ENCODE results near the gene GSTT2. TPM values are rescaled to one million over a fixed set of nuclear protein-coding genes. Genes with fewer than 3 reads are reported as not detected.
A peak's percentile ranks its signal among the peaks of the same experiment; 100 is the strongest.

Gene GSTT2
- total and polyA plus RNA-seq, 9 of the 15 experiments (the other 6 are each of a cell fraction or from before 2014, with no cell fraction given): not detected

GRCh38 chr22:24027991-24028390 is 48.1 kb downstream of the GSTT2 start:
- peaks cover 91% of the 10 kb centered on the region for H3K79me2 ChIP-seq (ENCODE audit: control insufficient read depth, insufficient read depth, low read length)
- no peak for FAIRE-seq
- TF ChIP-seq LCOR (CRISPR knock-in tag; IDR thresholded peaks at IDR 0.05): no peak
- TF ChIP-seq SMARCA4 (IDR thresholded peaks at IDR 0.05): no peak
- peak; percentile 38 for TF ChIP-seq ZNF316 (IDR thresholded peaks at IDR 0.05)
- 0 out of 2 replicates have a peak, but pooled peaks have one; percentile 23 for TF ChIP-seq C11orf30 (IDR thresholded peaks at IDR 0.05; ENCODE audit: low read depth)
- H2AFZ ChIP-seq (ENCODE audit: low read depth, low read length): no peak overlapping the region
- ATAC-seq: no peak
- ChIA-PET POLR2A (no interaction called here), CTCF (ENCODE audit: low intra/inter-chr PET ratio) (no interaction called here)
- 50% methylated on average over 2 of the region's 2 CpGs for WGBS (ENCODE audit: insufficient coverage, low coverage, missing lambda C conversion rate)
- H3K9me1 ChIP-seq (ENCODE audit: control insufficient read depth, insufficient read depth, low read length): no peaks in the 10 kb centered on the region
- in situ Hi-C loops (cut with MboI): no loop called here
- H3K27me3 ChIP-seq (ENCODE audit: control insufficient read depth in 2 of 2, insufficient read depth in 2 of 2, low read length in 2 of 2): no peaks in the 10 kb centered on the region
- H3K4me2 ChIP-seq (ENCODE audit: insufficient read depth, low read length): no peak overlapping the region
- H3K9ac ChIP-seq (ENCODE audit: insufficient read depth in 1 of 2, low read depth in 2 of 2, low read length in 2 of 2): no peak overlapping the region
- H3K4me3 ChIP-seq: no peak overlapping the region
- DNase-seq (ENCODE audit: extremely low read depth in 1 of 4, low spot score in 3 of 4): no peak
- no peak overlapping the region for H3K27ac ChIP-seq (ENCODE audit: extremely low read depth, low read depth, low read length)
- H3K36me3 ChIP-seq (ENCODE audit: control insufficient read depth, insufficient read depth, low read length): peaks cover 8% of the 10 kb centered on the region; the same call in 1 of the 3 replicates
- peaks cover 10% of the 10 kb centered on the region for H4K20me1 ChIP-seq (replicated peaks; ENCODE audit: control insufficient read depth, insufficient read depth, low read length)
- no peaks in the 10 kb centered on the region for H3K9me3 ChIP-seq (replicated peaks; ENCODE audit: control insufficient read depth, insufficient read depth, low read depth, low read length)
- intact Hi-C loops (cut with micrococcal nuclease): no loop called here
- no TSS peak for BruUV-seq (replicated peaks)
- no peaks in the 10 kb centered on the region; a peak in 3 of 5 replicates for H3K4me1 ChIP-seq (replicated peaks in 1 of 2; ENCODE audit: control insufficient read depth in 2 of 2, insufficient read depth in 2 of 2, low read length in 2 of 2)

DNA sequence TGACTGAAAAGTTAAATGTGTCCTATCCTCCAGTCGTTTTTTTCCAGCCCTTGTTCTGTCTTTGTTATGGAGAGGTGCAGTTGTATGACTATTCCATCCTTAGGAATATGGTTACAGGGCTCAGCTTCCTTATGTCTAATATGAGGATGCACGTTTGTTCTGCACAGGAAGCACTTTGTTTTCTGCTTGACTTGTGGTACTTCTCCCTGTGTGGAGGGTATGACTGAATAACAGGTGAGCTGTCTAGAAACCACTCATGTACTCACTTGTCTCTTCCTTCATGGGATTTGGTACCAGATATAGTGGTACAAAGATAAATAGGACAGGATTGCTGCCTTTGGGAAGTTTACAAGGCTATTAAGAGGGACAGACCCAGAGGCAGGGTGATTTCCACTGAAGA is 48.6 kb downstream of the GSTT2 start:
- ChIA-PET CTCF (ENCODE audit: low intra/inter-chr PET ratio) (no interaction called here), POLR2A (no interaction called here)
- intact Hi-C loops (cut with micrococcal nuclease): no loop called here
- H3K9me1 ChIP-seq (ENCODE audit: control insufficient read depth, insufficient read depth, low read length): no peaks in the 10 kb centered on the region
- FAIRE-seq (no peak), ATAC-seq (no peak), DNase-seq (ENCODE audit: extremely low read depth in 1 of 4, low spot score in 3 of 4) (no peak)
- H3K4me2 ChIP-seq (ENCODE audit: insufficient read depth, low read length): no peak overlapping the region
- no TSS peak for BruUV-seq (replicated peaks)
- H3K27ac ChIP-seq (ENCODE audit: extremely low read depth, low read depth, low read length): no peak overlapping the region
- H3K27me3 ChIP-seq (ENCODE audit: control insufficient read depth in 2 of 2, insufficient read depth in 2 of 2, low read length in 2 of 2): no peaks in the 10 kb centered on the region
- peaks cover 10% of the 10 kb centered on the region for H4K20me1 ChIP-seq (replicated peaks; ENCODE audit: control insufficient read depth, insufficient read depth, low read length)
- TF ChIP-seq ERF (CRISPR knock-in tag; IDR thresholded peaks at IDR 0.05) (no peak), HSF4 (CRISPR knock-in tag; IDR thresholded peaks at IDR 0.05; ENCODE audit: borderline replicate concordance) (no peak), ZEB2 (IDR thresholded peaks at IDR 0.05) (no peak), SUPT5H (IDR thresholded peaks at IDR 0.05) (no peak), WHSC1 (IDR thresholded peaks at IDR 0.05; ENCODE audit: low read length) (no peak), TCF7L2 (IDR thresholded peaks at IDR 0.05; ENCODE audit: low read depth, low read length) (no peak), IFI16 (CRISPR knock-in tag; IDR thresholded peaks at IDR 0.05) (no peak), KLF16 (IDR thresholded peaks at IDR 0.05) (no peak)
- TF ChIP-seq, protein P1, sequence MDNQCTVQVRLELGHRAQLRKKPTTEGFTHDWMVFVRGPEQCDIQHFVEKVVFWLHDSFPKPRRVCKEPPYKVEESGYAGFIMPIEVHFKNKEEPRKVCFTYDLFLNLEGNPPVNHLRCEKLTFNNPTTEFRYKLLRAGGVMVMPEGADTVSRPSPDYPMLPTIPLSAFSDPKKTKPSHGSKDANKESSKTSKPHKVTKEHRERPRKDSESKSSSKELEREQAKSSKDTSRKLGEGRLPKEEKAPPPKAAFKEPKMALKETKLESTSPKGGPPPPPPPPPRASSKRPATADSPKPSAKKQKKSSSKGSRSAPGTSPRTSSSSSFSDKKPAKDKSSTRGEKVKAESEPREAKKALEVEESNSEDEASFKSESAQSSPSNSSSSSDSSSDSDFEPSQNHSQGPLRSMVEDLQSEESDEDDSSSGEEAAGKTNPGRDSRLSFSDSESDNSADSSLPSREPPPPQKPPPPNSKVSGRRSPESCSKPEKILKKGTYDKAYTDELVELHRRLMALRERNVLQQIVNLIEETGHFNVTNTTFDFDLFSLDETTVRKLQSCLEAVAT (IDR thresholded peaks at IDR 0.05): no peak
- TF ChIP-seq, protein P2, sequence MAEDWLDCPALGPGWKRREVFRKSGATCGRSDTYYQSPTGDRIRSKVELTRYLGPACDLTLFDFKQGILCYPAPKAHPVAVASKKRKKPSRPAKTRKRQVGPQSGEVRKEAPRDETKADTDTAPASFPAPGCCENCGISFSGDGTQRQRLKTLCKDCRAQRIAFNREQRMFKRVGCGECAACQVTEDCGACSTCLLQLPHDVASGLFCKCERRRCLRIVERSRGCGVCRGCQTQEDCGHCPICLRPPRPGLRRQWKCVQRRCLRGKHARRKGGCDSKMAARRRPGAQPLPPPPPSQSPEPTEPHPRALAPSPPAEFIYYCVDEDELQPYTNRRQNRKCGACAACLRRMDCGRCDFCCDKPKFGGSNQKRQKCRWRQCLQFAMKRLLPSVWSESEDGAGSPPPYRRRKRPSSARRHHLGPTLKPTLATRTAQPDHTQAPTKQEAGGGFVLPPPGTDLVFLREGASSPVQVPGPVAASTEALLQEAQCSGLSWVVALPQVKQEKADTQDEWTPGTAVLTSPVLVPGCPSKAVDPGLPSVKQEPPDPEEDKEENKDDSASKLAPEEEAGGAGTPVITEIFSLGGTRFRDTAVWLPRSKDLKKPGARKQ (CRISPR knock-in tag; IDR thresholded peaks at IDR 0.05): no peak
- peaks cover 90% of the 10 kb centered on the region for H3K79me2 ChIP-seq (ENCODE audit: control insufficient read depth, insufficient read depth, low read length)
- no peak overlapping the region for H2AFZ ChIP-seq (ENCODE audit: low read depth, low read length)
- peaks cover 8% of the 10 kb centered on the region; the same call in 1 of the 3 replicates for H3K36me3 ChIP-seq (ENCODE audit: control insufficient read depth, insufficient read depth, low read length)
- 24% methylated on average over 2 of the region's 2 CpGs for WGBS (ENCODE audit: insufficient coverage, low coverage, missing lambda C conversion rate)
- no peaks in the 10 kb centered on the region; a peak in 3 of 5 replicates for H3K4me1 ChIP-seq (replicated peaks in 1 of 2; ENCODE audit: control insufficient read depth in 2 of 2, insufficient read depth in 2 of 2, low read length in 2 of 2)
- H3K9me3 ChIP-seq (replicated peaks; ENCODE audit: control insufficient read depth, insufficient read depth, low read depth, low read length): no peaks in the 10 kb centered on the region
- no peak overlapping the region for H3K4me3 ChIP-seq
- in situ Hi-C loops (cut with MboI): no loop called here
- H3K9ac ChIP-seq (ENCODE audit: insufficient read depth in 1 of 2, low read depth in 2 of 2, low read length in 2 of 2): no peak overlapping the region

All from K562 (cell line).